HepG2 (cell line): ENCODE measurements around the gene ARHGAP45. TPM values are rescaled to one million over a fixed set of nuclear protein-coding genes. Genes with fewer than 3 reads are reported as not detected.

Experiments used
- ATAC-seq: fragments of 200-7000 bp; cut with Tn5 transposase; 3 replicates; pipeline ENCODE4 v1.9.1; 2020; ENCODE audit warnings: mild to moderate bottlenecking, moderate library complexity
- BruUV-seq: library from RNA; stranded (reverse); fragments of 400-500 nt; replicated peaks from 2 replicates; lab custom pipeline; 2021; lab: Mats Ljungman, UMichigan
- CTCF ChIA-PET: fragments of 300-600 bp; formaldehyde crosslinking; extraction: SDS; loops from one replicate; lab custom pipeline; 2021; ENCODE audit warnings: low total read pairs, inconsistent platforms, low intra/inter-chr PET ratio; lab: Yijun Ruan, JAX
- POLR2A ChIA-PET: fragments of 350-600 bp; sonication (Branson Sonifier 250); formaldehyde crosslinking; loops from one replicate; lab custom pipeline; 2020; ENCODE audit warnings: antibody characterized with exemption, inconsistent platforms; lab: Yijun Ruan, JAX
- DNase-seq: peaks from one replicate; pipeline ENCODE4 v3.0.0-alpha.2; 2015; ENCODE audit warnings: low spot score
- FAIRE-seq: peaks from 3 replicates; lab custom pipeline; 2011; peaks lifted over from hg19 to GRCh38; lab: Jason Lieb, UNC
- H2AFZ ChIP-seq: one replicate; pipeline ENCODE4 v1.6.1; 2011; ENCODE audit warnings: low read length, inconsistent platforms
- H3K27ac ChIP-seq: fragments of 300-600 bp; 3 replicates; pipeline ENCODE4 v1.8.0; 2011; ENCODE audit warnings: mixed run types, mild to moderate bottlenecking, mixed read lengths, low read length, inconsistent platforms; ENCODE audit not compliant: insufficient read depth; ENCODE audit errors: extremely low read length
- H3K27me3 ChIP-seq, 2 experiments: fragments of 200-600 bp in 1 of 2; 2 replicates in 1 of 2; 3 replicates in 1 of 2; pipeline versions ENCODE4 v1.6.0 to v1.8.0; 2011; ENCODE audit warnings: low read length in 2 of 2, mild to moderate bottlenecking in 2 of 2, moderate library complexity in 2 of 2, inconsistent platforms in 1 of 2; ENCODE audit not compliant: insufficient read depth in 2 of 2, control insufficient read depth in 1 of 2
- H3K36me3 ChIP-seq, 2 experiments: fragments of 200-600 bp in 1 of 2; replicated peaks in 1 of 2; 2 replicates in 1 of 2; 3 replicates in 1 of 2; pipeline versions ENCODE4 v1.5.1 to v1.8.0; 2011; ENCODE audit warnings: low read length in 2 of 2, inconsistent platforms in 1 of 2; ENCODE audit not compliant: insufficient read depth in 2 of 2, control insufficient read depth in 1 of 2
- H3K4me1 ChIP-seq: 2 replicates; pipeline ENCODE4 v1.5.1; 2012; ENCODE audit warnings: low read length, inconsistent platforms; ENCODE audit not compliant: insufficient read depth
- H3K4me2 ChIP-seq: 2 replicates; pipeline ENCODE4 v1.6.0; 2011; ENCODE audit warnings: low read depth, low read length, inconsistent platforms
- H3K4me3 ChIP-seq, 3 experiments: fragments of 200-600 bp in 1 of 3; sonication (generic), shearing (Covaris generic) in 1 of 3; replicated peaks in 1 of 3; 2 replicates each; pipeline ENCODE4 v1.5.1; 2011 to 2016; ENCODE audit warnings: low read length in 3 of 3, inconsistent platforms in 2 of 3, low read depth in 2 of 3, mild to moderate bottlenecking in 2 of 3, control low read depth in 1 of 3, mixed read lengths in 1 of 3; ENCODE audit not compliant: insufficient read depth in 1 of 3
- H3K79me2 ChIP-seq: one replicate; pipeline ENCODE4 v1.6.1; 2011; ENCODE audit warnings: low read length, inconsistent platforms; ENCODE audit not compliant: insufficient read depth
- H3K9ac ChIP-seq: 2 replicates; pipeline ENCODE4 v1.6.0; 2011; ENCODE audit warnings: mild to moderate bottlenecking, low read depth, low read length, inconsistent platforms; ENCODE audit not compliant: insufficient read depth
- H3K9me3 ChIP-seq: 2 replicates; pipeline ENCODE4 v1.5.1; 2012; ENCODE audit warnings: mild to moderate bottlenecking, low read length
- H4K20me1 ChIP-seq: 2 replicates; pipeline ENCODE4 v1.6.0; 2011; ENCODE audit warnings: inconsistent platforms, mild to moderate bottlenecking, low read length, moderate library complexity; ENCODE audit not compliant: insufficient read depth
- KLF11 ChIP-seq: IDR thresholded peaks from 2 replicates; pipeline ENCODE4 v1.6.1; 2016; ENCODE audit warnings: missing compliant biosample characterization
- XBP1 ChIP-seq: sonication (generic); formaldehyde crosslinking; IDR thresholded peaks from 2 replicates; pipeline ENCODE4 v1.5.0; 2020; ENCODE audit warnings: missing genetic modification reagents
- ZC3H4 ChIP-seq: sonication (generic); formaldehyde crosslinking; IDR thresholded peaks from 2 replicates; pipeline ENCODE4 v1.4.0; 2020; ENCODE audit warnings: missing genetic modification reagents, borderline replicate concordance
- ZFX ChIP-seq: sonication (generic); formaldehyde crosslinking; IDR thresholded peaks from 2 replicates; pipeline ENCODE4 v1.4.0; 2020; ENCODE audit warnings: mild to moderate bottlenecking, low read depth, missing genetic modification reagents, moderate library complexity
- ZNF768 ChIP-seq: sonication (generic); formaldehyde crosslinking; IDR thresholded peaks from 2 replicates; pipeline ENCODE4 v1.4.0; 2020; ENCODE audit warnings: missing genetic modification reagents
- WGBS: methylation state at CpG from one replicate; pipeline ENCODE4 v1.1.6; 2017; ENCODE audit warnings: low lambda C conversion rate; 5-methylcytosine and 5-hydroxymethylcytosine counted together
- in situ Hi-C: cut with HindIII; loops from 2 replicates; pipeline ENCODE4 v1.10.0; 2017; ENCODE audit warnings: low pct_unique_long_range_greater_than_20kb; ENCODE audit not compliant: extremely low pct_ligation_motif_present
- intact Hi-C: fragments of 100-400 bp; cut with micrococcal nuclease; formaldehyde crosslinking; loops from one replicate; pipeline ENCODE4 v1.10.0; 2022; ENCODE audit not compliant: unreplicated experiment
- polyA plus RNA-seq, 8 experiments: library from polyadenylated mRNA; depleted of rRNA in 3 of 8; stranded (reverse) in 7 of 8; unstranded in 1 of 8; fragments of >200 nt; fragmentation: Illumina TruSeq in 4 of 8; extraction: Trizol in 4 of 8; gene quantifications; 2 replicates each; pipeline versions ENCODE4 v1.2.1 to v1.2.3, GENCODE V29; 2011 to 2016; ENCODE audit warnings: low read depth in 4 of 8, missing spikeins in 1 of 8, mixed read lengths in 1 of 8; ENCODE audit not compliant: insufficient read depth in 1 of 8
- total RNA-seq, 5 experiments: library from RNA; depleted of rRNA; stranded (reverse); fragments of >200 nt; fragmentation: Illumina TruSeq; extraction: Trizol; gene quantifications; 2 replicates each; pipeline ENCODE4 v1.2.3, GENCODE V29; 2016; ENCODE audit warnings: low read depth in 1 of 5
- TF ChIP-seq, protein P1 (sequence below): sonication (generic); formaldehyde crosslinking; IDR thresholded peaks from 2 replicates; pipeline ENCODE4 v1.4.0; 2020; ENCODE audit warnings: missing genetic modification reagents
- TF ChIP-seq, protein P2 (sequence below): sonication (generic); formaldehyde crosslinking; IDR thresholded peaks from 2 replicates; pipeline ENCODE4 v1.4.0; 2020; ENCODE audit warnings: mild to moderate bottlenecking, missing genetic modification reagents
- TF ChIP-seq, protein P3 (sequence below): sonication (generic); formaldehyde crosslinking; IDR thresholded peaks from 2 replicates; pipeline ENCODE4 v1.5.1; 2020; ENCODE audit warnings: mild to moderate bottlenecking, missing genetic modification reagents, moderate library complexity

Gene ARHGAP45
- total and polyA plus RNA-seq, 2 of the 13 experiments (the other 11 are each of a cell fraction or from before 2014, with no cell fraction given): 0.84 to 32.0 TPM

DNA sequence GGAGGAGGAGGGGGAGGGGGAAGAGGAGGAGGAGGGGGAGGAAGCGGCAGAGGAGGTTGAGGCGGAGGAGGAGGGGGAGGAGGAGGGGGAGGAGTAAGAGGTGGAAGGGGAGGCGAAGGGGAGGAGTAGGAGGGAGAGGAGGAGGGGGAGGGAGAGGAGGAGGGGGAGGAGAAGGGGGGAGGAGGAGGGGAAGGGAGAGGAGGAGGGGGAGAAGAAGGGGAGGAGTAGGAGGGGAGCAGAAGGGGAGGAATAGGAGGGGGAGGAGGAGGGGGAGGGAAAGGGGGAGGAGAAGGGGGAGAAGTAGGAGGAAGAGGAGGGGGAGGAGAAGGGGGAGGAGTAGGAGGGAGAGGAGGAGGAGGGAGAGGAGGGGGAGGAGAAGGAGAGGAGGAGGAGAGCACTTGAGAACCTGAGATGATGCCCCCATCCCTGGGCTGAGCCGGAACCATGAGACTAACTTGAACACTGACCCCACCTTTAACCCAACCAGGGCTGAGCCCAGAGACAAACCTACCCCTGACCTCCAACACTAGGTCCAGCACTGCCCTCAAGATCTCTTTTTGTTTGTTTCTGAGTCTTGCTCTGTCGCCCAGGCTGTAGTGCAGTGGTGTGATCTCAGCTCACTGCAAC lies 14.5 kb upstream of the ARHGAP45 start (continued):
- TF ChIP-seq ZC3H4 (no peak), KLF11 (CRISPR knock-in tag) (no peak)

DNA sequence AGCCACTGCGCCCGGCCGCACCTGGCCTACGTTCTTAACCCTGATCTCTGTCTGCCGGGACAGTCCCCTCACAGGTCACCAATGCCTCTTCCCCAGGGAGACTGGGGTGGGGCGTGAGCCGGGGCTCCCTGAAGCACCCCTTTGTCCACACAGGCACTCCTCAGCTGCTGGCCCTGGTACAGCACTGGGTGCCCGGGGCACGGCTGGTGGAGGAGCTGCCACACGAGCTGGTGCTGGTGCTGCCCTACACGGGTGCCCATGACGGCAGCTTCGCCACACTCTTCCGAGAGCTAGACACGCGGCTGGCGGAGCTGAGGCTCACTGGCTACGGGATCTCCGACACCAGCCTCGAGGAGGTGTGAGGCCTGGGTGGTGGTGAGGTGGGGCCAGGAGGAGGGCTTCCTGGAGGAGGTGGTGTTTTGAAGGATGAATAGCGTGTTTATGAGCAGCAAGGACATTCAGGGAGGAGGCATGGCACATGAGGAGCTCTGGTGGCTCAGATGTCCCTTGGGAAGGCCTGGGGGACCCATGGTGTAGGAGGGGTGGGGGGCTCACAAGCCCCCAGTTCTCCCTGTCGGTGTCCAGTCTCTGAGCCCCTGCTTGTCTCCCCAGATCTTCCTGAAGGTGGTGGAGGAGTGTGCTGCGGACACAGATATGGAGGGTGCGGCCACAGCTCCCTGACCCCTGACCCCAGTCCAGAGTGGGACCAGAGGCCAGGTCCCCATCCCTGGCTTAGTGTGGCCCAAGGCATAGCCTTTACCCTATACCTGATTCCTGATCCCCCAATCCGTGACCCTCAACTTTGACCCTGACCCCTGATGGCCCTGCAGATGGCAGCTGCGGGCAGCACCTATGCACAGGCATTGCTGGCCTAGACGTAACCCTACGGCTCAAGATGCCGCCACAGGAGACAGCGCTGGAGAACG lies 13.5 kb upstream of the ARHGAP45 start:
- Histone ChIP-seq H3K79me2 (no peaks in the 10 kb centered on the region), H3K4me3 (no peak overlapping the region), H3K4me1 (peaks cover 24% of the 10 kb centered on the region), H3K9ac (no peak overlapping the region), H4K20me1 (no peaks in the 10 kb centered on the region), H3K27me3 (no peaks in the 10 kb centered on the region), H3K9me3 (no peaks in the 10 kb centered on the region), H3K36me3 (peaks cover 9 to 33% of the 10 kb centered on the region in 2 experiments; a peak in 4 of 5 replicates), H3K4me2 (no peak overlapping the region), H2AFZ (no peak overlapping the region), H3K27ac (no peak overlapping the region)
- ATAC-seq (no peak), DNase-seq (no peak), FAIRE-seq (no peak)
- BruUV-seq: no TSS peak
- ChIA-PET POLR2A (interaction anchor here (0.9 kb wide), 1 partner anchor 51 kb away, joined by 3 read pairs; the partner anchor contains the start of gene GPX4), CTCF (no interaction called here)
- 96% methylated on average over 28 of the region's 31 CpGs for WGBS
- intact Hi-C loops (loop anchor here (10.0 kb wide), 1 partner anchor 51 kb away; the partner anchor contains the start of gene GPX4), in situ Hi-C loops (no loop called here)
- TF ChIP-seq, protein P1, sequence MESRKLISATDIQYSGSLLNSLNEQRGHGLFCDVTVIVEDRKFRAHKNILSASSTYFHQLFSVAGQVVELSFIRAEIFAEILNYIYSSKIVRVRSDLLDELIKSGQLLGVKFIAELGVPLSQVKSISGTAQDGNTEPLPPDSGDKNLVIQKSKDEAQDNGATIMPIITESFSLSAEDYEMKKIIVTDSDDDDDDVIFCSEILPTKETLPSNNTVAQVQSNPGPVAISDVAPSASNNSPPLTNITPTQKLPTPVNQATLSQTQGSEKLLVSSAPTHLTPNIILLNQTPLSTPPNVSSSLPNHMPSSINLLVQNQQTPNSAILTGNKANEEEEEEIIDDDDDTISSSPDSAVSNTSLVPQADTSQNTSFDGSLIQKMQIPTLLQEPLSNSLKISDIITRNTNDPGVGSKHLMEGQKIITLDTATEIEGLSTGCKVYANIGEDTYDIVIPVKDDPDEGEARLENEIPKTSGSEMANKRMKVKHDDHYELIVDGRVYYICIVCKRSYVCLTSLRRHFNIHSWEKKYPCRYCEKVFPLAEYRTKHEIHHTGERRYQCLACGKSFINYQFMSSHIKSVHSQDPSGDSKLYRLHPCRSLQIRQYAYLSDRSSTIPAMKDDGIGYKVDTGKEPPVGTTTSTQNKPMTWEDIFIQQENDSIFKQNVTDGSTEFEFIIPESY (CRISPR knock-in tag): peak; percentile 10; the same call in 1 of the 2 replicates
- TF ChIP-seq ZNF768 (CRISPR knock-in tag): 0 out of 2 replicates have a peak, but pooled peaks have one; percentile 16
- TF ChIP-seq, protein P2, sequence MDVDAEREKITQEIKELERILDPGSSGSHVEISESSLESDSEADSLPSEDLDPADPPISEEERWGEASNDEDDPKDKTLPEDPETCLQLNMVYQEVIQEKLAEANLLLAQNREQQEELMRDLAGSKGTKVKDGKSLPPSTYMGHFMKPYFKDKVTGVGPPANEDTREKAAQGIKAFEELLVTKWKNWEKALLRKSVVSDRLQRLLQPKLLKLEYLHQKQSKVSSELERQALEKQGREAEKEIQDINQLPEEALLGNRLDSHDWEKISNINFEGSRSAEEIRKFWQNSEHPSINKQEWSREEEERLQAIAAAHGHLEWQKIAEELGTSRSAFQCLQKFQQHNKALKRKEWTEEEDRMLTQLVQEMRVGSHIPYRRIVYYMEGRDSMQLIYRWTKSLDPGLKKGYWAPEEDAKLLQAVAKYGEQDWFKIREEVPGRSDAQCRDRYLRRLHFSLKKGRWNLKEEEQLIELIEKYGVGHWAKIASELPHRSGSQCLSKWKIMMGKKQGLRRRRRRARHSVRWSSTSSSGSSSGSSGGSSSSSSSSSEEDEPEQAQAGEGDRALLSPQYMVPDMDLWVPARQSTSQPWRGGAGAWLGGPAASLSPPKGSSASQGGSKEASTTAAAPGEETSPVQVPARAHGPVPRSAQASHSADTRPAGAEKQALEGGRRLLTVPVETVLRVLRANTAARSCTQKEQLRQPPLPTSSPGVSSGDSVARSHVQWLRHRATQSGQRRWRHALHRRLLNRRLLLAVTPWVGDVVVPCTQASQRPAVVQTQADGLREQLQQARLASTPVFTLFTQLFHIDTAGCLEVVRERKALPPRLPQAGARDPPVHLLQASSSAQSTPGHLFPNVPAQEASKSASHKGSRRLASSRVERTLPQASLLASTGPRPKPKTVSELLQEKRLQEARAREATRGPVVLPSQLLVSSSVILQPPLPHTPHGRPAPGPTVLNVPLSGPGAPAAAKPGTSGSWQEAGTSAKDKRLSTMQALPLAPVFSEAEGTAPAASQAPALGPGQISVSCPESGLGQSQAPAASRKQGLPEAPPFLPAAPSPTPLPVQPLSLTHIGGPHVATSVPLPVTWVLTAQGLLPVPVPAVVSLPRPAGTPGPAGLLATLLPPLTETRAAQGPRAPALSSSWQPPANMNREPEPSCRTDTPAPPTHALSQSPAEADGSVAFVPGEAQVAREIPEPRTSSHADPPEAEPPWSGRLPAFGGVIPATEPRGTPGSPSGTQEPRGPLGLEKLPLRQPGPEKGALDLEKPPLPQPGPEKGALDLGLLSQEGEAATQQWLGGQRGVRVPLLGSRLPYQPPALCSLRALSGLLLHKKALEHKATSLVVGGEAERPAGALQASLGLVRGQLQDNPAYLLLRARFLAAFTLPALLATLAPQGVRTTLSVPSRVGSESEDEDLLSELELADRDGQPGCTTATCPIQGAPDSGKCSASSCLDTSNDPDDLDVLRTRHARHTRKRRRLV (CRISPR knock-in tag): no peak
- no peak for TF ChIP-seq XBP1
- TF ChIP-seq, protein P3, sequence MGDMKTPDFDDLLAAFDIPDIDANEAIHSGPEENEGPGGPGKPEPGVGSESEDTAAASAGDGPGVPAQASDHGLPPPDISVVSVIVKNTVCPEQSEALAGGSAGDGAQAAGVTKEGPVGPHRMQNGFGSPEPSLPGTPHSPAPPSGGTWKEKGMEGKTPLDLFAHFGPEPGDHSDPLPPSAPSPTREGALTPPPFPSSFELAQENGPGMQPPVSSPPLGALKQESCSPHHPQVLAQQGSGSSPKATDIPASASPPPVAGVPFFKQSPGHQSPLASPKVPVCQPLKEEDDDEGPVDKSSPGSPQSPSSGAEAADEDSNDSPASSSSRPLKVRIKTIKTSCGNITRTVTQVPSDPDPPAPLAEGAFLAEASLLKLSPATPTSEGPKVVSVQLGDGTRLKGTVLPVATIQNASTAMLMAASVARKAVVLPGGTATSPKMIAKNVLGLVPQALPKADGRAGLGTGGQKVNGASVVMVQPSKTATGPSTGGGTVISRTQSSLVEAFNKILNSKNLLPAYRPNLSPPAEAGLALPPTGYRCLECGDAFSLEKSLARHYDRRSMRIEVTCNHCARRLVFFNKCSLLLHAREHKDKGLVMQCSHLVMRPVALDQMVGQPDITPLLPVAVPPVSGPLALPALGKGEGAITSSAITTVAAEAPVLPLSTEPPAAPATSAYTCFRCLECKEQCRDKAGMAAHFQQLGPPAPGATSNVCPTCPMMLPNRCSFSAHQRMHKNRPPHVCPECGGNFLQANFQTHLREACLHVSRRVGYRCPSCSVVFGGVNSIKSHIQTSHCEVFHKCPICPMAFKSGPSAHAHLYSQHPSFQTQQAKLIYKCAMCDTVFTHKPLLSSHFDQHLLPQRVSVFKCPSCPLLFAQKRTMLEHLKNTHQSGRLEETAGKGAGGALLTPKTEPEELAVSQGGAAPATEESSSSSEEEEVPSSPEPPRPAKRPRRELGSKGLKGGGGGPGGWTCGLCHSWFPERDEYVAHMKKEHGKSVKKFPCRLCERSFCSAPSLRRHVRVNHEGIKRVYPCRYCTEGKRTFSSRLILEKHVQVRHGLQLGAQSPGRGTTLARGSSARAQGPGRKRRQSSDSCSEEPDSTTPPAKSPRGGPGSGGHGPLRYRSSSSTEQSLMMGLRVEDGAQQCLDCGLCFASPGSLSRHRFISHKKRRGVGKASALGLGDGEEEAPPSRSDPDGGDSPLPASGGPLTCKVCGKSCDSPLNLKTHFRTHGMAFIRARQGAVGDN: 0 out of 2 replicates have a peak, but pooled peaks have one; percentile 20
- TF ChIP-seq ZFX: 0 out of 2 replicates have a peak, but pooled peaks have one; percentile 16
